Measurements from ENCODE around the gene CNN3. TPM values are rescaled to one million over a fixed set of nuclear protein-coding genes. Genes with fewer than 3 reads are reported as not detected.

Gene CNN3
- total RNA-seq, 4 donors from 2014 or later: 89.9 to 116 (median 96.2) TPM

GRCh38 chr1:94894630-94895029, 32.3 kb downstream of the CNN3 start:
- Histone ChIP-seq H3K36me3 (peaks cover 0 to 58% (median 0%) of the 10 kb centered on the region in 3 donors), H3K27ac (no peak overlapping the region), H3K27me3 (no peaks in the 10 kb centered on the region), H3K4me1 (no peaks in the 10 kb centered on the region), H3K9me3 (no peaks in the 10 kb centered on the region), H3K4me3 (no peak overlapping the region)
- no peak for DNase-seq
- TF ChIP-seq POLR2A (IDR thresholded peaks at IDR 0.05) (no peak), CTCF (IDR thresholded peaks at IDR 0.05) (no peak)

- no peak for DNase-seq
- Histone ChIP-seq H3K9me3 (no peaks in the 10 kb centered on the region), H3K4me3 (no peak overlapping the region), H3K4me1 (no peaks in the 10 kb centered on the region), H3K27me3 (no peaks in the 10 kb centered on the region), H3K36me3 (peaks cover 0 to 45% (median 0%) of the 10 kb centered on the region in 3 donors), H3K27ac (no peak overlapping the region)
- TF ChIP-seq CTCF (IDR thresholded peaks at IDR 0.05) (no peak), POLR2A (IDR thresholded peaks at IDR 0.05) (no peak)
Measured at GRCh38 chr1:94892604-94893254, 34.2 kb downstream of the CNN3 start.

DNA sequence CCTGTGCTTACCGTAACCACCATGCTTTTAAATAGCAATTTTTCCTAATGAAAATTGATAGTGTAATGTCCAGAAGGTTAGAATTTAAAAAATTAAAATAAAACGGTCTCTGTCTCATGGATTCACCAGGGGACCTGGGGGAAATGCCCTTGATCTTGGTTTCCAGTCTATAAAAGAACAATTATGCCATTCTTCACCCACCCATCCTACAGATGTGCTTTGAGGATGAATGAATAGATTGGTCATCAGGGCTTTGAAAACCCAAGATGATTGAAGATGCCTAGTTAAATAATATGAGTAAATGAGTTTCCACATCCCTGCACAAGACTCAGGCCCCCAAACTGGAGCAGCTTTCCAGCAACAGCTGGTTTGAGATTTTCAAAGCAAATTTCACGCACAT, 38.7 kb downstream of the CNN3 start:
- TF ChIP-seq POLR2A (IDR thresholded peaks at IDR 0.05): no peak
- TF ChIP-seq CTCF (IDR thresholded peaks at IDR 0.05): no peak
- no peak overlapping the region for H3K27ac ChIP-seq

GRCh38 chr1:94887603-94888171, 39.2 kb downstream of the CNN3 start:
- H3K4me1 ChIP-seq: no peaks in the 10 kb centered on the region
- no peak for DNase-seq

More for the DNA sequence above, 38.7 kb downstream of the CNN3 start:
- no peak overlapping the region for H3K4me3 ChIP-seq
- peaks cover 0 to 12% (median 0%) of the 10 kb centered on the region in 3 donors for H3K36me3 ChIP-seq
- no peaks in the 10 kb centered on the region for H3K27me3 ChIP-seq
- no peaks in the 10 kb centered on the region for H3K4me1 ChIP-seq
- no peaks in the 10 kb centered on the region for H3K9me3 ChIP-seq
- DNase-seq: no peak

DNA sequence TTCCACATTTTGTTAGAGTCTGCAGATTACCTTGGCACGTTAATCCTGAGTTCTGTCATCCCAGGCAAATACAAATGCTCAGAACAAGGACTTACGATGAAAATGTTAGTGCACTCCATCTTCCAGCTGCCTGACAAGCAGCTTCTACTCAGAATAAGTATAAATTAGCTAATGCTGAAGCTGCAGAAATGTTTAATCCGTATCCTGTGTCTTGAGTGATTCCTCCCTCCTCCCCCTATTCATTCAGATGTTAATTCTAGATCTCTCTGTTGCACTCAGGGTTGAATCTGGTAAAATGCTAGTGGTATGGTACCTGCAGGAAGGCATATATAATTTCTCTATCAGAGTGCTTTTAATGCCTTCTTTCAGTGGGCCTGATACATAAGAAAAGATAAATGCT, 39.8 kb downstream of the CNN3 start:
- no peaks in the 10 kb centered on the region for H3K4me1 ChIP-seq
- DNase-seq: no peak
- H3K27me3 ChIP-seq: no peaks in the 10 kb centered on the region
- H3K9me3 ChIP-seq: no peaks in the 10 kb centered on the region
- no peak overlapping the region for H3K4me3 ChIP-seq
- H3K27ac ChIP-seq: no peak overlapping the region
- TF ChIP-seq CTCF (IDR thresholded peaks at IDR 0.05) (no peak), POLR2A (IDR thresholded peaks at IDR 0.05) (no peak)
- peaks cover 0 to 6% (median 0%) of the 10 kb centered on the region in 3 donors for H3K36me3 ChIP-seq

More at GRCh38 chr1:94887603-94888171, 39.2 kb downstream of the CNN3 start:
- peaks cover 0 to 7% (median 0%) of the 10 kb centered on the region in 3 donors for H3K36me3 ChIP-seq
- H3K9me3 ChIP-seq: no peaks in the 10 kb centered on the region
- TF ChIP-seq POLR2A (IDR thresholded peaks at IDR 0.05): no peak
- no peak for TF ChIP-seq CTCF (IDR thresholded peaks at IDR 0.05)
- H3K27me3 ChIP-seq: no peaks in the 10 kb centered on the region
- no peak overlapping the region for H3K4me3 ChIP-seq
- H3K27ac ChIP-seq: no peak overlapping the region
